Mucosa of stomach (tissue), 1 donor: Measurements from ENCODE around the gene SMIM22.

Experiments
- H3K27me3 ChIP-seq: one replicate; pipeline ENCODE4 v1.7.0; 2013; ENCODE audit warnings: mild to moderate bottlenecking, low read length; ENCODE audit not compliant: control insufficient read depth, insufficient read depth
- H3K36me3 ChIP-seq: one replicate; pipeline ENCODE4 v1.7.0; 2013; ENCODE audit warnings: low read length; ENCODE audit not compliant: control insufficient read depth, insufficient read depth
- H3K4me1 ChIP-seq: one replicate; pipeline ENCODE4 v1.7.0; 2013; ENCODE audit warnings: mild to moderate bottlenecking, low read length; ENCODE audit not compliant: control insufficient read depth, insufficient read depth
- H3K4me3 ChIP-seq: one replicate; pipeline ENCODE4 v1.7.0; 2013; ENCODE audit warnings: low read length
- H3K9ac ChIP-seq: one replicate; pipeline ENCODE4 v1.7.0; 2013; ENCODE audit warnings: mild to moderate bottlenecking, low read length, moderate library complexity
- H3K9me3 ChIP-seq: one replicate; pipeline ENCODE4 v1.7.0; 2013; ENCODE audit warnings: mild to moderate bottlenecking, low read length, moderate library complexity; ENCODE audit not compliant: control insufficient read depth
- donor health status: Pancreatic carcinoma.

SMIM22 gene

GRCh38 chr16:4814542-4815173 lies 19.5 kb downstream of the SMIM22 start:
- H3K9me3 ChIP-seq = no peaks in the 10 kb centered on the region
- H3K4me1 ChIP-seq = no peaks in the 10 kb centered on the region
- no peak overlapping the region for H3K9ac ChIP-seq
- no peaks in the 10 kb centered on the region for H3K27me3 ChIP-seq
- H3K36me3 ChIP-seq = peaks cover 6% of the 10 kb centered on the region
- H3K4me3 ChIP-seq = no peak overlapping the region

- no peaks in the 10 kb centered on the region for H3K4me1 ChIP-seq
- peaks cover 21% of the 10 kb centered on the region for H3K36me3 ChIP-seq
- H3K9ac ChIP-seq = no peak overlapping the region
- no peak overlapping the region for H3K4me3 ChIP-seq
- H3K27me3 ChIP-seq = no peaks in the 10 kb centered on the region
- no peaks in the 10 kb centered on the region for H3K9me3 ChIP-seq
Observed at GRCh38 chr16:4820652-4821051, 25.5 kb downstream of the SMIM22 start.

- no peaks in the 10 kb centered on the region for H3K27me3 ChIP-seq
- no peaks in the 10 kb centered on the region for H3K9me3 ChIP-seq
- H3K4me3 ChIP-seq = no peak overlapping the region
- H3K4me1 ChIP-seq = no peaks in the 10 kb centered on the region
- peaks cover 36% of the 10 kb centered on the region for H3K36me3 ChIP-seq
- H3K9ac ChIP-seq = no peak overlapping the region
Observed at GRCh38 chr16:4825196-4825595, 30.0 kb downstream of the SMIM22 start.

- H3K4me1 ChIP-seq = no peaks in the 10 kb centered on the region
- no peaks in the 10 kb centered on the region for H3K9me3 ChIP-seq
- H3K4me3 ChIP-seq = no peak overlapping the region
- peaks cover 31% of the 10 kb centered on the region for H3K36me3 ChIP-seq
- no peak overlapping the region for H3K9ac ChIP-seq
- no peaks in the 10 kb centered on the region for H3K27me3 ChIP-seq
Observed at GRCh38 chr16:4826526-4826925, 31.4 kb downstream of the SMIM22 start.

- Histone ChIP-seq H3K4me3 (no peak overlapping the region), H3K9ac (no peak overlapping the region), H3K9me3 (no peaks in the 10 kb centered on the region), H3K36me3 (peaks cover 30% of the 10 kb centered on the region), H3K27me3 (no peaks in the 10 kb centered on the region), H3K4me1 (no peaks in the 10 kb centered on the region)
Observed at GRCh38 chr16:4826980-4827379, 31.8 kb downstream of the SMIM22 start.

- H3K9me3 ChIP-seq = no peaks in the 10 kb centered on the region
- H3K4me3 ChIP-seq = no peak overlapping the region
- peaks cover 16% of the 10 kb centered on the region for H3K4me1 ChIP-seq
- no peak overlapping the region for H3K9ac ChIP-seq
- no peaks in the 10 kb centered on the region for H3K27me3 ChIP-seq
- H3K36me3 ChIP-seq = peaks cover 22% of the 10 kb centered on the region
Observed at GRCh38 chr16:4828567-4829321, 33.6 kb downstream of the SMIM22 start.

GRCh38 chr16:4830408-4830807 lies 35.2 kb downstream of the SMIM22 start:
- no peak overlapping the region for H3K4me3 ChIP-seq
- H3K4me1 ChIP-seq = peaks cover 19% of the 10 kb centered on the region
- no peaks in the 10 kb centered on the region for H3K9me3 ChIP-seq
- no peaks in the 10 kb centered on the region for H3K27me3 ChIP-seq
- peaks cover 22% of the 10 kb centered on the region for H3K36me3 ChIP-seq
- no peak overlapping the region for H3K9ac ChIP-seq

- peaks cover 18% of the 10 kb centered on the region for H3K36me3 ChIP-seq
- no peak overlapping the region for H3K9ac ChIP-seq
- no peaks in the 10 kb centered on the region for H3K9me3 ChIP-seq
- peaks cover 19% of the 10 kb centered on the region for H3K4me1 ChIP-seq
- no peak overlapping the region for H3K4me3 ChIP-seq
- no peaks in the 10 kb centered on the region for H3K27me3 ChIP-seq
Observed at GRCh38 chr16:4831616-4832015, 36.4 kb downstream of the SMIM22 start.

GRCh38 chr16:4832698-4833343 lies 37.7 kb downstream of the SMIM22 start:
- no peaks in the 10 kb centered on the region for H3K9me3 ChIP-seq
- H3K4me3 ChIP-seq = no peak overlapping the region
- no peak overlapping the region for H3K9ac ChIP-seq
- H3K36me3 ChIP-seq = peaks cover 10% of the 10 kb centered on the region
- peaks cover 19% of the 10 kb centered on the region for H3K4me1 ChIP-seq
- H3K27me3 ChIP-seq = no peaks in the 10 kb centered on the region

- H3K27me3 ChIP-seq = no peaks in the 10 kb centered on the region
- H3K9me3 ChIP-seq = no peaks in the 10 kb centered on the region
- peaks cover 19% of the 10 kb centered on the region for H3K4me1 ChIP-seq
- peaks cover 10% of the 10 kb centered on the region for H3K36me3 ChIP-seq
- H3K9ac ChIP-seq = no peak overlapping the region
- no peak overlapping the region for H3K4me3 ChIP-seq
Observed at GRCh38 chr16:4833584-4833983, 38.4 kb downstream of the SMIM22 start.

- H3K4me1 ChIP-seq = peaks cover 19% of the 10 kb centered on the region
- H3K9me3 ChIP-seq = no peaks in the 10 kb centered on the region
- H3K4me3 ChIP-seq = no peak overlapping the region
- peaks cover 18% of the 10 kb centered on the region for H3K36me3 ChIP-seq
- H3K9ac ChIP-seq = no peak overlapping the region
- no peaks in the 10 kb centered on the region for H3K27me3 ChIP-seq
Observed at GRCh38 chr16:4836727-4837126, 41.6 kb downstream of the SMIM22 start.

GRCh38 chr16:4837733-4838501 lies 42.7 kb downstream of the SMIM22 start:
- Histone ChIP-seq H3K36me3 (peaks cover 16% of the 10 kb centered on the region), H3K4me3 (no peak overlapping the region), H3K27me3 (no peaks in the 10 kb centered on the region), H3K9ac (no peak overlapping the region), H3K9me3 (no peaks in the 10 kb centered on the region), H3K4me1 (peaks cover 12% of the 10 kb centered on the region)
